Adrenal gland (tissue), 12 donors: ENCODE data around the gene PRKG1. TPM values are rescaled to one million over a fixed set of nuclear protein-coding genes. Genes with fewer than 3 reads are reported as not detected.

ENCODE experiments used
- DNase-seq, 7 donors: peaks; one replicate each; pipeline ENCODE4 v3.0.0-alpha.2; 2019 to 2020
- H3K27ac ChIP-seq, 5 donors: fragments of 200-600 bp; sonication (generic) in 4 of 5; 1 replicate in 3 of 5; 2 replicates in 2 of 5; pipeline versions ENCODE4 v1.5.1 to v1.8.0; 2016 to 2020; ENCODE audit warnings: mild to moderate bottlenecking in 1 of 5
- H3K27me3 ChIP-seq: fragments of 200-600 bp; 2 replicates; pipeline ENCODE4 v1.8.0; 2021
- H3K36me3 ChIP-seq, 2 donors: fragments of 200-600 bp; replicated peaks in 1 of 2; 1 replicate in 1 of 2; 2 replicates in 1 of 2; pipeline versions ENCODE4 v1.5.1 to v1.8.0; 2018 to 2022
- H3K4me1 ChIP-seq, 2 donors: fragments of 200-600 bp; replicated peaks in 1 of 2; 1 replicate in 1 of 2; 2 replicates in 1 of 2; pipeline versions ENCODE4 v1.5.1 to v1.8.0; 2018 to 2021
- H3K4me3 ChIP-seq, 4 donors: fragments of 200-600 bp; sonication (generic) in 3 of 4; one replicate each; pipeline ENCODE4 v1.5.1; 2016 to 2018
- H3K9me3 ChIP-seq, 3 donors: fragments of 200-600 bp; sonication (generic) in 1 of 3; replicated peaks in 1 of 3; 1 replicate in 2 of 3; 2 replicates in 1 of 3; pipeline versions ENCODE4 v1.5.1 to v1.8.0; 2016 to 2021
- CTCF ChIP-seq, 6 experiments: fragments of 450-650 bp in 4 of 6; fragments of 200-600 bp in 2 of 6; sonication (generic) in 1 of 6; IDR thresholded peaks; 1 replicate in 5 of 6; 2 replicates in 1 of 6; pipeline versions ENCODE4 v1.5.1 to v1.8.0; 2016 to 2021; ENCODE audit warnings: antibody characterized with exemption in 6 of 6, mild to moderate bottlenecking in 2 of 6, moderate library complexity in 1 of 6
- POLR2A ChIP-seq, 2 donors: fragments of 450-650 bp; IDR thresholded peaks; one replicate each; pipeline ENCODE4 v1.6.1; 2017; ENCODE audit warnings: antibody characterized with exemption in 2 of 2, mild to moderate bottlenecking in 2 of 2, moderate library complexity in 1 of 2
- WGBS, 4 donors: extraction: QIAGEN DNeasy Blood & Tissue Kit in 2 of 4; methylation state at CpG; one replicate each; pipeline versions ENCODE4 v1.1.5 to v1.1.7; 2013 to 2017; 5-methylcytosine and 5-hydroxymethylcytosine counted together
- intact Hi-C, 2 donors: fragments of 100-400 bp; cut with DNase I; formaldehyde crosslinking; loops; one replicate each; pipeline versions ENCODE4 v1.14.1 to v1.15.0; 2022 to 2023
- polyA plus RNA-seq, 3 donors: library from polyadenylated mRNA; stranded (reverse); fragments of 200-250 nt in 2 of 3; fragments of 350-450 nt in 1 of 3; fragmentation: Illumina TruSeq in 1 of 3; extraction: RNeasy Lipid Tissue Mini Kit (QIAGEN cat#74804) in 1 of 3; gene quantifications; one replicate each; pipeline ENCODE4 v1.2.3, GENCODE V29; 2013 to 2014
- total RNA-seq, 9 donors: library from RNA; depleted of rRNA in 4 of 9; stranded (reverse); fragments of >200 nt in 4 of 9; fragments of 120-200 nt in 1 of 9; fragmentation: NEBNext Ultra II Directional in 1 of 9; extraction: Animal tissue kit (Norgen Biotek cat#: 25700) in 1 of 9; gene quantifications; one replicate each; pipeline versions ENCODE4 v1.1.0 to v1.2.4, GENCODE V29; 2013 to 2023
- donor health status: healthy with polysubstance abuse.
- donor health status: Bipolar disorder and iron deficiency.
- donor health status: DM: yes; HTN: yes; CAD: no.
- donor health status: DM: no; HTN: no; CAD: no.
- donor health status: DM: no; HTN: no; CAD: no.
- donor health status: DM: yes; HTN: yes; CAD: no.

Gene PRKG1
- total and polyA plus RNA-seq, 12 donors, result 6.9 to 104 (median 29.7) TPM

GRCh38 chr10:51846856-51847506 lies 772.7 kb downstream of the PRKG1 start:
- no peak for DNase-seq
- no peak for TF ChIP-seq CTCF (IDR thresholded peaks at IDR 0.05)
- no peak for TF ChIP-seq POLR2A (IDR thresholded peaks at IDR 0.05)

GRCh38 chr10:51852297-51852696 lies 778.0 kb downstream of the PRKG1 start:
- no peaks in the 10 kb centered on the region for H3K9me3 ChIP-seq
- DNase-seq, result no peak
- H3K27ac ChIP-seq, result no peak overlapping the region
- H3K4me3 ChIP-seq, result no peak overlapping the region
- no peak for TF ChIP-seq POLR2A (IDR thresholded peaks at IDR 0.05)
- TF ChIP-seq CTCF (IDR thresholded peaks at IDR 0.05), result no peak
- intact Hi-C loops, result no loop called here
- no peaks in the 10 kb centered on the region for H3K27me3 ChIP-seq
- H3K4me1 ChIP-seq, result no peaks in the 10 kb centered on the region
- H3K36me3 ChIP-seq, result no peaks in the 10 kb centered on the region

More at GRCh38 chr10:51846856-51847506, 772.7 kb downstream of the PRKG1 start:
- 76 to 83% (median 78%) methylated on average over 2 of the region's 2 CpGs for WGBS, 4 donors
- intact Hi-C loops, result no loop called here
- H3K36me3 ChIP-seq, result no peaks in the 10 kb centered on the region
- no peaks in the 10 kb centered on the region for H3K4me1 ChIP-seq
- H3K9me3 ChIP-seq, result no peaks in the 10 kb centered on the region
- no peak overlapping the region for H3K4me3 ChIP-seq
- H3K27me3 ChIP-seq, result no peaks in the 10 kb centered on the region
- H3K27ac ChIP-seq, result no peak overlapping the region

- no peak overlapping the region for H3K4me3 ChIP-seq
Observed at GRCh38 chr10:51857305-51857704, 783.0 kb downstream of the PRKG1 start.

GRCh38 chr10:51860257-51860656 lies 786.0 kb downstream of the PRKG1 start:
- intact Hi-C loops, result no loop called here
- TF ChIP-seq CTCF (IDR thresholded peaks at IDR 0.05) (no peak), POLR2A (IDR thresholded peaks at IDR 0.05) (no peak)
- peak; percentile 25 to 70 (median 52) for DNase-seq
- Histone ChIP-seq H3K9me3 (no peaks in the 10 kb centered on the region), H3K4me1 (peaks cover 7 to 11% of the 10 kb centered on the region in 2 donors), H3K36me3 (no peaks in the 10 kb centered on the region), H3K4me3 (no peak overlapping the region), H3K27ac (no peak overlapping the region), H3K27me3 (no peaks in the 10 kb centered on the region)
- WGBS, 4 donors, result 49 to 53% (median 51%) methylated on average over 4 of the region's 4 CpGs

More at GRCh38 chr10:51857305-51857704, 783.0 kb downstream of the PRKG1 start:
- no peak for DNase-seq
- intact Hi-C loops, result no loop called here
- Histone ChIP-seq H3K27me3 (no peaks in the 10 kb centered on the region), H3K36me3 (no peaks in the 10 kb centered on the region), H3K9me3 (no peaks in the 10 kb centered on the region), H3K4me1 (peaks cover 7 to 11% of the 10 kb centered on the region in 2 donors), H3K27ac (no peak overlapping the region)
- TF ChIP-seq POLR2A (IDR thresholded peaks at IDR 0.05) (no peak), CTCF (IDR thresholded peaks at IDR 0.05) (no peak)
- WGBS, 4 donors, result 82 to 86% (median 84%) methylated on average over 4 of the region's 4 CpGs
